Measurements from ENCODE around the gene QKI. TPM values are rescaled to one million over a fixed set of nuclear protein-coding genes. Genes with fewer than 3 reads are reported as not detected.

QKI gene
- total RNA-seq, 4 donors from 2014 or later, result 229 to 300 (median 263) TPM

- no peak for ATAC-seq (ENCODE audit: low FRiP score)
- no peak for TF ChIP-seq CTCF (IDR thresholded peaks at IDR 0.05)
- DNase-seq (ENCODE audit: low spot score), result no peak
Observed at GRCh38 chr6:163625265-163625664, 210.7 kb downstream of the QKI start.

DNA sequence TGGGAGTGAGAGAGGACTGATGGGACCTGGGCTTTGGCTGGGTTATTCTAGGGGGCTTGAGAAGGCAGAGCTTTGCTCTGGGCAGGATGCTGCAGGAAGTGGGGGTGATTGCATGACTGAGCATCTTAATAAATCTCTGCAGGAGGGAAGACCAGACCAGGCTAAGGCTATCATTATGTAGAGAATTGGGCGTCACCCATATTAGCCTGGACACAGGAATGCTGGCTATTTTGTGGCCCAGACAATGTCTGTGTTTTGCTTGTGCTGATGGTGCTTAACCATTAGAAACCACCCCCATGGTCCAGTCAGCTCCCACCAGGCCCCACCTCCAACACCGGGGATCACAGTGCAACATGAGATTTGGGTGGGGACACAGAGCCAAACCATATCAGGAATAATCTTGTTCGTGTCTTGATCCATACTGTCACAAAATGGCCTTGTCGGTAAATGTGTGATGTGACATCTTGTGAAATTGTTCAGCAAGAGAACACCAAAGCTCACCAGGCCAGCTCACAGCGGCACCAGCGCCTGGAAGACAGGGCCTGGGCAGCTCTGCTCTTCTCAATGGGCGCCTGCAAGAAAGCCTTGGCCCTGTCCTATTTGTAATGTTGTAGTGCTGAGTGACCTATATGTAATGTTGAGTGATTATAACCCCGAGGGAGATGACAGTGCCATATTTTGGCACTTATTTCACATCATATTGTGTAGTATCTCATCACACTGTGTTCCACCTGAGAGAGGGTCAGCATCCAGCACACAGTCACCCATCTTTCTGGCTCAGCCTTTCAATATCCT is 211.8 kb downstream of the QKI start:
- TF ChIP-seq CTCF (IDR thresholded peaks at IDR 0.05), result no peak
- ATAC-seq (ENCODE audit: low FRiP score), result no peak
- DNase-seq (ENCODE audit: low spot score), result no peak

DNA sequence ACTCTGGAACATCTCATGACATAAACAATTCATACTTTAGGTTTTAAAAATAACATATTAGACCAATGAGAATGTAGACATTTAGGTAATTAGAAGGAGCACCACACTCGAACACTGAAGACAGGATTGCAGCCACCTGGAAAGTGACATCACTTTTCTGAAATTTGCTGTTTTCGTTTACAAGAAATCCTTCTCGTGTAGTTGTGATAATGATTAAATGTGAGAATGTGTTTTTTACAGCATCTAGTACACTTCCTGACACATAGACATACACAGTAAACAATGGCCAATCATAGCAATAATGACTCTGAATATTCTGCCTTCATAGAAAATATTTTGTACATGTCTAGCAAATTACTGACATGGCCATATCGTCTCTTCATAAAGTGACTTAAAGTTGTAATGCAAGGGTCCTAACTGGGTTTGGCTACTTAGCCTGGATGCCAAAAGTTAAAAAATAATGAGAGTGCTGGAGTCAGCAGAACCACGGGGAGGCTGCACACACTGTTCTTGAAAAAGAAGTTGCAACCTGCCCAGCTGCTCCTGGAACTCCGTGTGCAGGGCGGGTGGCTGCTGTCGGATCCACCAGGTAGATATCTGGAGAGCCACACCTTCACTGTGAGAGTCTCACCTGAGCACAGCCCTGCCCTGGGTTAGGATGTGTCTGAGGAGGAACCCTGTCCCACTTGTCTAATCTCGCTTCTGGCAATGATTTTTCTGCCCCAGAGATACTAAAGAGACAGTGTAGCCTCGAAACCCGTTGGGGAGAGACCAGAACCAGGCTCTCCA is 212.9 kb downstream of the QKI start:
- DNase-seq (ENCODE audit: low spot score) (no peak), ATAC-seq (ENCODE audit: low FRiP score) (no peak)
- TF ChIP-seq CTCF (IDR thresholded peaks at IDR 0.05), result no peak
